OCI-LY1 (cell line): Measurements from ENCODE around the gene PACRG.

Experiments
- H2AFZ ChIP-seq: fragments of 200-600 bp; sonication (generic), shearing (Covaris generic); 2 replicates; pipeline ENCODE4 v1.6.0; 2014; ENCODE audit warnings: antibody characterized with exemption, mild to moderate bottlenecking, low read length
- H3F3A ChIP-seq: fragments of 200-600 bp; sonication (generic), shearing (Covaris generic); 2 replicates; pipeline ENCODE4 v1.6.0; 2014; ENCODE audit warnings: mild to moderate bottlenecking, antibody characterized with exemption, low read length, moderate library complexity; ENCODE audit not compliant: insufficient read depth
- H3K27ac ChIP-seq: fragments of 200-600 bp; sonication (generic); 2 replicates; pipeline ENCODE4 v1.5.1; 2014; ENCODE audit warnings: low read length, mixed run types, mild to moderate bottlenecking, low read depth; ENCODE audit not compliant: poor library complexity, severe bottlenecking
- H3K27me3 ChIP-seq: fragments of 200-600 bp; sonication (generic); 2 replicates; pipeline ENCODE4 v1.6.0; 2014; ENCODE audit warnings: antibody characterized with exemption, mild to moderate bottlenecking, low read length, moderate library complexity; ENCODE audit not compliant: insufficient read depth
- H3K36me3 ChIP-seq: fragments of 200-600 bp; sonication (generic); 2 replicates; pipeline ENCODE4 v1.6.1; 2014; ENCODE audit warnings: mild to moderate bottlenecking, antibody characterized with exemption, low read length, moderate library complexity, mixed read lengths; ENCODE audit not compliant: insufficient read depth
- H3K4me1 ChIP-seq: fragments of 200-600 bp; sonication (generic); 2 replicates; pipeline ENCODE4 v1.5.1; 2014; ENCODE audit warnings: mild to moderate bottlenecking, low read length, moderate library complexity; ENCODE audit not compliant: insufficient read depth, severe bottlenecking
- H3K4me2 ChIP-seq: fragments of 200-600 bp; sonication (generic), shearing (Covaris generic); 2 replicates; pipeline ENCODE4 v1.6.1; 2014; ENCODE audit warnings: low read length
- H3K4me3 ChIP-seq: fragments of 200-600 bp; sonication (generic); 2 replicates; pipeline ENCODE4 v1.5.1; 2014; ENCODE audit warnings: low read length, low read depth, mild to moderate bottlenecking, mixed read lengths; ENCODE audit not compliant: poor library complexity, severe bottlenecking
- H3K79me2 ChIP-seq: fragments of 200-600 bp; shearing (Covaris generic); 2 replicates; pipeline ENCODE4 v1.6.1; 2016; ENCODE audit warnings: mixed run types, low read length, mixed read lengths; ENCODE audit not compliant: insufficient read depth
- H3K9ac ChIP-seq: fragments of 200-600 bp; sonication (generic), shearing (Covaris generic); 2 replicates; pipeline ENCODE4 v1.6.1; 2014; ENCODE audit warnings: mild to moderate bottlenecking, low read length, mixed read lengths
- H3K9me2 ChIP-seq: fragments of 200-600 bp; sonication (generic), shearing (Covaris generic); 2 replicates; pipeline ENCODE4 v1.6.1; 2014; ENCODE audit warnings: low read depth, mild to moderate bottlenecking, low read length, mixed read lengths
- H3K9me3 ChIP-seq: fragments of 200-600 bp; shearing (Covaris generic); 2 replicates; pipeline ENCODE4 v1.6.1; 2014; ENCODE audit warnings: low read length, mixed read lengths
- H4K20me1 ChIP-seq: fragments of 200-600 bp; sonication (generic), shearing (Covaris generic); 2 replicates; pipeline ENCODE4 v1.6.0; 2016; ENCODE audit warnings: mild to moderate bottlenecking, low read length; ENCODE audit not compliant: insufficient read depth
- CTCF ChIP-seq: fragments of 200-600 bp; sonication (generic), shearing (Covaris generic); IDR thresholded peaks from 2 replicates; pipeline ENCODE4 v1.5.1; 2017; ENCODE audit warnings: mild to moderate bottlenecking, antibody characterized with exemption, low read length, moderate library complexity, mixed read lengths
- EZH2 ChIP-seq: fragments of 200-600 bp; sonication (generic), shearing (Covaris generic); IDR thresholded peaks from 2 replicates; pipeline ENCODE4 v1.8.0; 2017; ENCODE audit warnings: borderline replicate concordance, mixed run types, mild to moderate bottlenecking, antibody characterized with exemption, low read length, moderate library complexity, mixed read lengths

The PACRG gene

GRCh38 chr6:163123098-163123497 is 395.3 kb downstream of the PACRG start:
- H2AFZ ChIP-seq, result no peak overlapping the region
- H3K79me2 ChIP-seq, result no peaks in the 10 kb centered on the region
- H3K27me3 ChIP-seq, result no peaks in the 10 kb centered on the region; the same call in 1 of the 2 replicates
- H3K36me3 ChIP-seq, result no peaks in the 10 kb centered on the region
- no peak overlapping the region for H3K4me2 ChIP-seq
- no peak overlapping the region for H3K9ac ChIP-seq
- H3K4me1 ChIP-seq, result no peaks in the 10 kb centered on the region
- H3F3A ChIP-seq, result no peaks in the 10 kb centered on the region
- no peaks in the 10 kb centered on the region for H3K9me2 ChIP-seq
- no peak overlapping the region for H3K27ac ChIP-seq
- no peaks in the 10 kb centered on the region for H4K20me1 ChIP-seq
- no peak for TF ChIP-seq CTCF
- TF ChIP-seq EZH2, result no peak
- no peaks in the 10 kb centered on the region for H3K9me3 ChIP-seq
- H3K4me3 ChIP-seq, result no peak overlapping the region

- Histone ChIP-seq H3K27ac (no peak overlapping the region), H3K79me2 (no peaks in the 10 kb centered on the region), H3K27me3 (no peaks in the 10 kb centered on the region), H3K9me3 (no peaks in the 10 kb centered on the region), H3K9ac (no peak overlapping the region), H3K4me1 (no peaks in the 10 kb centered on the region), H3K9me2 (no peaks in the 10 kb centered on the region), H3K4me3 (no peak overlapping the region), H3K36me3 (no peaks in the 10 kb centered on the region), H3K4me2 (no peak overlapping the region), H2AFZ (no peak overlapping the region), H4K20me1 (no peaks in the 10 kb centered on the region), H3F3A (no peaks in the 10 kb centered on the region)
- no peak for TF ChIP-seq EZH2
- no peak for TF ChIP-seq CTCF
These were observed 399.0 kb downstream of the PACRG start for GRCh38 chr6:163126741-163127140.

GRCh38 chr6:163127587-163127986 is 399.8 kb downstream of the PACRG start:
- Histone ChIP-seq H3K9me2 (no peaks in the 10 kb centered on the region), H4K20me1 (no peaks in the 10 kb centered on the region), H3K36me3 (no peaks in the 10 kb centered on the region), H3K79me2 (no peaks in the 10 kb centered on the region), H3K4me1 (no peaks in the 10 kb centered on the region), H3K4me3 (no peak overlapping the region), H3K27me3 (no peaks in the 10 kb centered on the region), H3K4me2 (no peak overlapping the region), H3F3A (no peaks in the 10 kb centered on the region), H2AFZ (no peak overlapping the region), H3K27ac (no peak overlapping the region), H3K9me3 (no peaks in the 10 kb centered on the region), H3K9ac (no peak overlapping the region)
- TF ChIP-seq CTCF (no peak), EZH2 (no peak)
